Calu3 (cell line): Measurements from ENCODE around the gene C2orf80. TPM values are rescaled to one million over a fixed set of nuclear protein-coding genes. Genes with fewer than 3 reads are reported as not detected.

ENCODE experiments used
- BruUV-seq: library from RNA; stranded (reverse); fragments of 400-500 nt; replicated peaks from 2 replicates; lab custom pipeline; 2021; lab: Mats Ljungman, UMichigan
- CTCF ChIA-PET: fragments of 300-600 bp; sonication (Branson Sonifier 250); formaldehyde crosslinking; loops from one replicate; lab custom pipeline; 2022; ENCODE audit warnings: antibody characterized with exemption; lab: Charles Lee
- DNase-seq: peaks from one replicate; pipeline ENCODE4 v3.0.0; 2022
- H3K27ac Mint-ChIP-seq: one replicate; pipeline ENCODE4 v1.8.0; 2022; ENCODE audit warnings: mixed read lengths; ENCODE audit not compliant: unreplicated experiment
- H3K27me3 Mint-ChIP-seq: one replicate; pipeline ENCODE4 v1.8.0; 2022; ENCODE audit warnings: mixed read lengths; ENCODE audit not compliant: unreplicated experiment
- H3K36me3 Mint-ChIP-seq: one replicate; pipeline ENCODE4 v1.8.0; 2022; ENCODE audit warnings: mild to moderate bottlenecking, moderate library complexity, mixed read lengths; ENCODE audit not compliant: insufficient read depth, unreplicated experiment
- H3K4me1 Mint-ChIP-seq: one replicate; pipeline ENCODE4 v1.8.0; 2022; ENCODE audit warnings: mild to moderate bottlenecking, low read depth, mixed read lengths; ENCODE audit not compliant: unreplicated experiment
- H3K4me3 Mint-ChIP-seq: one replicate; pipeline ENCODE4 v1.8.0; 2022; ENCODE audit warnings: mild to moderate bottlenecking, low read depth, moderate library complexity, mixed read lengths; ENCODE audit not compliant: unreplicated experiment
- H3K9me3 Mint-ChIP-seq: one replicate; pipeline ENCODE4 v1.8.0; 2022; ENCODE audit warnings: low read depth, mixed read lengths; ENCODE audit not compliant: unreplicated experiment
- intact Hi-C: fragments of 100-400 bp; cut with micrococcal nuclease; formaldehyde crosslinking; loops from one replicate; pipeline ENCODE4 v1.10.0; 2022; ENCODE audit not compliant: unreplicated experiment
- total RNA-seq: library from RNA; stranded (reverse); gene quantifications from 2 replicates; pipeline ENCODE4 v1.2.3, GENCODE V29; 2022
- TF ChIP-seq, protein P1 (sequence below): fragments of 200-600 bp; IDR thresholded peaks from one replicate; pipeline ENCODE4 v1.8.0; 2022; ENCODE audit warnings: antibody characterized with exemption; ENCODE audit not compliant: unreplicated experiment

The C2orf80 gene
- total RNA-seq, 1 experiment from 2014 or later: not detected

DNA sequence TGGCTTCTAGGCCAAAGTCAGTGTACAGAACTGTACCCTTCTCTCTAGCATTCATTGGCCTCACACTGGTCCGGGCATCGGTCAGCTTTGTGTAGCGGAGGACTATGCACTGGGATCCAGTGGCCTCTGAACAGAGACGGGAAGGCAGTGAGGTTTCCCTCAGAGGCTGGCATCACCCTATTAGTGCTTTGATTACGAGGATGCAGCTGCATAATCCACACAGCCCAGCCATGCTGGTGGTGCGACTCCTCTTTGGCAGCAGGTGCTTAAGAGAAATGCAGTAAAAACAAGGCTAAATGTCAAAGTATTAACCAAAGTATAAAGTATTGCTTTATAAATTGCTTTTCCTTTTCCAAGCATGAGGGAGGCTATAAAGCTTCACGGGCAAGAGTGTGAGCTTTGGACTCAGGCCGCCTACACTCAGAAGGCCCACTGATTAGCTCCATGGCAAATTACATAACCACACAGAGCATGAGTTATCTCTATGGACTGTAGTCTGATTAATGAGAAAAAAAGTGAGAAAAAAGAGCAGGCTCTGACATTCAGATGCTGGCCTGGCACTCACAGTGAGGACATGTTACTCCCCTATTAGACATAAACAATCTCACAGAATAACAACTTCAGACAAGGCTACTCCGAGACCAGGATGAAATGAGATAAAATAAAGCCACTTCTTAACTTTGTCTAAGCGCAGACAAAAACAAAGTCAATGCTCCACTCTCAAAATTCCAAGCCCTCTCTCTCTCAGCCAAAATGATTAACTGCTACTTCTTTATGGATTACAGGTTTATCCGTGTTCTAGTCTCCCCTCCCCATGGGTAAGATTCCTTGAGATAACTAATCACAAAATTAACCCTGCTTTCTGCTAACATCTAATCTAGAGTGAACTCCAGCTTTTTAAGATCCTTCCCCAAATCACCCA is 53.8 kb downstream of the C2orf80 start:
- no peak for DNase-seq
- no peak overlapping the region for H3K27ac Mint-ChIP-seq

DNA sequence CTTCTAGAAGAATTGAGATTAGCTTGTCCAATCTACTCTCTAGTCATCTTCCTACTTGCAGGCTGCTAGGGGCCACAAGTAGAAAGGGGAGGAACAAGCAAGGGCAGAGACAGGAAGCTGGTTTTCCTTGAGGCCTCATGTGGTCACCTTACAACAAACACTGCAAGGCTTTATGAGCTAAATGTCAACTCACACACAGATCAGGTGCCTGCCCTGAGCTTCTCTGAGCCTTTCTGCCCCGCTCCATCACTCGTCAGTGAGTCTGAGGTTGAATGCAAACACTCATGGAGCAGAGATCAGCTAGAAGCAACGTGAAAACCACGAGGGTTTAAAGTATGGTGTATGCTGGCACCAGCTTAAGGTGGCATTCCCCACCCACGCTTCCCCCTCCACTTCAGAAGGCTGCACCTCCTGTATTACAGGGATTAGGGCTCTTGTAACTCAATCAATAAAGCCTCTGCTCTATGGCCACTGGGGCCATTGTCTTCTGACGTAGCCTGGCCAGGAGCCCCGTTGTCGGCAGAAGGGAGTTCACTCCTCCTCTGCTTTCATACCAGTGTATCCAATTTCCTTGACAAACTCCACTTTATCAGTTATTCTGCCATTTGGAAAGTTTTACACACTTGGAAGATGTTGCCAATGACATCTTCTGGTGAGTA is 54.8 kb downstream of the C2orf80 start:
- no peaks in the 10 kb centered on the region for H3K36me3 Mint-ChIP-seq
- TF ChIP-seq, protein P1, sequence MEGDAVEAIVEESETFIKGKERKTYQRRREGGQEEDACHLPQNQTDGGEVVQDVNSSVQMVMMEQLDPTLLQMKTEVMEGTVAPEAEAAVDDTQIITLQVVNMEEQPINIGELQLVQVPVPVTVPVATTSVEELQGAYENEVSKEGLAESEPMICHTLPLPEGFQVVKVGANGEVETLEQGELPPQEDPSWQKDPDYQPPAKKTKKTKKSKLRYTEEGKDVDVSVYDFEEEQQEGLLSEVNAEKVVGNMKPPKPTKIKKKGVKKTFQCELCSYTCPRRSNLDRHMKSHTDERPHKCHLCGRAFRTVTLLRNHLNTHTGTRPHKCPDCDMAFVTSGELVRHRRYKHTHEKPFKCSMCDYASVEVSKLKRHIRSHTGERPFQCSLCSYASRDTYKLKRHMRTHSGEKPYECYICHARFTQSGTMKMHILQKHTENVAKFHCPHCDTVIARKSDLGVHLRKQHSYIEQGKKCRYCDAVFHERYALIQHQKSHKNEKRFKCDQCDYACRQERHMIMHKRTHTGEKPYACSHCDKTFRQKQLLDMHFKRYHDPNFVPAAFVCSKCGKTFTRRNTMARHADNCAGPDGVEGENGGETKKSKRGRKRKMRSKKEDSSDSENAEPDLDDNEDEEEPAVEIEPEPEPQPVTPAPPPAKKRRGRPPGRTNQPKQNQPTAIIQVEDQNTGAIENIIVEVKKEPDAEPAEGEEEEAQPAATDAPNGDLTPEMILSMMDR: no peak
- no peak overlapping the region for H3K27ac Mint-ChIP-seq
- H3K4me1 Mint-ChIP-seq: peaks cover 8% of the 10 kb centered on the region
- intact Hi-C loops: no loop called here
- no peaks in the 10 kb centered on the region for H3K27me3 Mint-ChIP-seq
- no peak for DNase-seq
- no peak overlapping the region for H3K4me3 Mint-ChIP-seq
- H3K9me3 Mint-ChIP-seq: peaks cover 7% of the 10 kb centered on the region
- CTCF ChIA-PET: interaction anchor here (0.8 kb wide), 1 partner anchor 16 kb away, joined by 3 read pairs; no protein-coding TSS in a partner anchor
- BruUV-seq: no TSS peak

More for the DNA sequence above, 53.8 kb downstream of the C2orf80 start:
- no peaks in the 10 kb centered on the region for H3K36me3 Mint-ChIP-seq
- TF ChIP-seq, protein P1: no peak
- BruUV-seq: no TSS peak
- intact Hi-C loops: no loop called here
- no peak overlapping the region for H3K4me3 Mint-ChIP-seq
- H3K4me1 Mint-ChIP-seq: no peaks in the 10 kb centered on the region
- CTCF ChIA-PET: no interaction called here
- H3K27me3 Mint-ChIP-seq: no peaks in the 10 kb centered on the region
- peaks cover 7% of the 10 kb centered on the region for H3K9me3 Mint-ChIP-seq

DNA sequence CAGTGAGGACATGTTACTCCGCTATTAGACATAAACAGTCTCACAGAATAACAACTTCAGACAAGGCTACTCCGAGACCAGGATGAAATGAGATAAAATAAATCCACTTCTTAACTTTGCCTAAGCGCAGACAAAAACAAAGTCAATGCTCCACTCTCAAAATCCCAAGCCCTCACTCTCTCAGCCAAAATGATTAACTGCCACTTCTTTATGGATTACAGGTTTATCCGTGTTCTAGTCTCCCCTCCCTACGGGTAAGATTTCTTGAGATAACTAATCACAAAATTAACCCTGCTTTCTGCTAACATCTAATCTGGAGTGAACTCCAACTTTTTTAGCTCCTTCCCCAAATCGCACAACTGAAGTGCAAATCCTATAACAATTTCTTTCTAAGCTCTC is 59.1 kb downstream of the C2orf80 start:
- TF ChIP-seq, protein P1: no peak
- CTCF ChIA-PET: interaction anchor here (0.8 kb wide), 1 partner anchor 17 kb away, joined by 3 read pairs; no protein-coding TSS in a partner anchor
- Mint-ChIP-seq H3K27ac (no peak overlapping the region), H3K4me1 (peaks cover 11% of the 10 kb centered on the region), H3K9me3 (no peaks in the 10 kb centered on the region), H3K4me3 (no peak overlapping the region), H3K36me3 (no peaks in the 10 kb centered on the region), H3K27me3 (no peaks in the 10 kb centered on the region)
- BruUV-seq: no TSS peak
- no peak for DNase-seq
- intact Hi-C loops: no loop called here

DNA sequence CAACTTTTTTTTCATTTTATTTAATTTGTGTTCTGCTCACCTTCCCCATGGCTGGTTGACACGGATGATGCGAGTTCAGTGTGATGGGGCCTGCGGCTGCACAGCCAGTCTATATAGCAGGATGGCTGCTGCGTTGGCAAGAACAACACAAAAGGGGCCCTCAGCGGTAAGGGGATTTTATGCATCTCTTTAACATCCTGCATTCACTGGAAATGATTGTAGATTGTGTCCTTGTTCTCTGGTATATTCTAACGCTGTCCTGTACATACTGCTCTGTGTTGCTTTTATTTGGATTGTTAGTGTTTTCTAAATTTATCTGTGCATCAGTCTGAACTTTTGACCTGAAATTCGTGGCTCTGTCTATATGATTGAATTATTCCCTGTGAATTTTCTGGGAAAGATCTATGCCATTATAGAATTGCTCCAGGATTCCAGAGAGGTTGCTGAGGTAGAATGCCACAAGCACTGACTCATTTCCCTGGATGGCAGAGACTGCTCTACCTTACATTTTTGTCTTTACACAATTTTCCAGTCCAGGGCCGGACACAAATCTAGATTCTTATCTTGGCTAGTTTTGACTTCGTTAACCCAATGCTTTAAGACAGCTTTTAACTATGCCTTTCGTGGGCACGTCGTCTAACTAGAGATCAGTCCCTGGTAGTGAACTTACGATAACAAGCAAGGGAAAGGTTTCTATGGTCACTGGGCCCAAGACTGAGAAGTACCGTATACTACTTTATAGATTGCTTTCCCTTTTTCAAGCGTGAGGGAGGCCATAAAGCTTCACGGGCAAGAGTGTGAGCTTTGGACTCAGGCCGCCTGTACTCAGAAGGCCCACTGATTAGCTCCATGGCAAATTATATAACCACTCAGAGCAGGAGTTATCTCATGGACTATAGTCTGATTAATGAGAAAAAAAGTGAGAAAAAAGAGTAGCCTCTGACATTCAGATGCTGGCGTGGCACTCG is 59.8 kb downstream of the C2orf80 start, which contains the start of gene CRYGC:
TSS of gene CRYGC (minus strand) at position 85 of the 968 bp plus-strand sequence. CDS start at position 49, 36 bp downstream.
- H3K27ac Mint-ChIP-seq: no peak within 1 kb of the TSS
- no TSS peak for BruUV-seq
- no peak for DNase-seq
- peaks cover 11% of the 10 kb centered on the region for H3K4me1 Mint-ChIP-seq
- H3K9me3 Mint-ChIP-seq: no peaks in the 10 kb centered on the region
- no peak within 1 kb of the TSS for H3K4me3 Mint-ChIP-seq
- H3K36me3 Mint-ChIP-seq: no peaks in the 10 kb centered on the region
- intact Hi-C loops: no loop called here
- no peaks in the 10 kb centered on the region for H3K27me3 Mint-ChIP-seq
- TF ChIP-seq, protein P1: no peak
- CTCF ChIA-PET: interaction anchor here (0.6 to 0.8 kb wide), 2 partner anchors 18 to 25 kb away, joined by 3 to 4 read pairs; no protein-coding TSS in a partner anchor
